ENCODE results near the gene MTM1. TPM values are rescaled to one million over a fixed set of nuclear protein-coding genes. Genes with fewer than 3 reads are reported as not detected.
A peak's percentile ranks its signal among the peaks of the same experiment; 100 is the strongest.

MTM1 gene
- polyA plus RNA-seq, 1 of the 3 experiments (the other 2 are of a cell fraction): 2.7 TPM

DNA sequence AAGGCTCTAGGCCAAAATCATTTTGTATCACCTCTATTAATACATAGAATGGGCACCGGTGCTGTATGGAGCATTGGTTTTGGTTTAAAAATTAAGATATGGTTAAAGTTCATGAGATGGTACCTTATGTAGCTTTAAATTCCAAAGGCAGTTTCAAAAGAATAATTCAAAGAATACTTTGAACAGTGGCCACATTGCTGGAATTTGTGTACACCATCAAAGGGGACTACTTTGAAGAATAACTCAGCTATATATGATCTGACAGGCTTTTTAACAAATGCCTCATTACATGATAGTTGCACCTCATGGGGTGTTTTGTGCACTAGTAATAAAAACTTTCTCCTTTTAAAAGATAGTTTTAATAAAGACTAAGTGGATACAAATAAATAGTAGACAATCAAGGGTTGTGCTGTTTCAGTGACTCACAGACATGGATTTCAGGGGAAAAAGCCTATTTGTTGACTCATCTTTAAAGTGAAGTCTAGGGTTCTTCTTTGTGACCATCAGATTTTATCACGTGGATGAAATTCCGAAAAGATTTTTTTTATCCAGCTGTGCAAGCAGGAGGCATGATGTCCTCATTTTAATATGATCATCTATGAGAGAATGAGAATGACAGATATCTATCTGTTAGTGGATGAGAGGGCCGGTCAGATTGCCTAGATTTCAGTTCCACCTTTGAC lies 12.8 kb downstream of the MTM1 start:
- CTCF ChIA-PET: interaction anchor here (1.4 to 1.5 kb wide), 2 partner anchors 8 to 12 kb away, joined by 3 to 4 read pairs; partner anchors contain the start of gene MTM1

More for the DNA sequence above, 12.8 kb downstream of the MTM1 start:
- no peaks in the 10 kb centered on the region for H3K4me1 ChIP-seq (ENCODE audit: control insufficient read depth in 1 of 2, insufficient read depth in 2 of 2, low read depth in 1 of 2, low read length in 1 of 2)
- H4K20me1 ChIP-seq (ENCODE audit: insufficient read depth): no peaks in the 10 kb centered on the region
- peak overlapping the region in 1 of 2 experiments; percentile 76; a peak in 2 of 4 replicates for H3K27ac ChIP-seq (ENCODE audit: low read depth in 2 of 2, low read length in 1 of 2)
- H3K79me2 ChIP-seq (ENCODE audit: insufficient read depth): peaks cover 34% of the 10 kb centered on the region
- H3K4me3 ChIP-seq (ENCODE audit: low read depth in 2 of 2, low read length in 1 of 2): no peak overlapping the region
- no peak for DNase-seq
- H3K4me2 ChIP-seq: no peak overlapping the region; the same call in 1 of the 2 replicates
- WGBS (ENCODE audit: low lambda C conversion rate): 24% methylated on average over 4 of the region's 4 CpGs
- TF ChIP-seq, protein P1, sequence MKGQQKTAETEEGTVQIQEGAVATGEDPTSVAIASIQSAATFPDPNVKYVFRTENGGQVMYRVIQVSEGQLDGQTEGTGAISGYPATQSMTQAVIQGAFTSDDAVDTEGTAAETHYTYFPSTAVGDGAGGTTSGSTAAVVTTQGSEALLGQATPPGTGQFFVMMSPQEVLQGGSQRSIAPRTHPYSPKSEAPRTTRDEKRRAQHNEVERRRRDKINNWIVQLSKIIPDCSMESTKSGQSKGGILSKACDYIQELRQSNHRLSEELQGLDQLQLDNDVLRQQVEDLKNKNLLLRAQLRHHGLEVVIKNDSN (IDR thresholded peaks at IDR 0.05; ENCODE audit: borderline replicate concordance, low read depth): peak; percentile 31; the same call in 1 of the 2 replicates
- TF ChIP-seq USF2 (IDR thresholded peaks at IDR 0.05; ENCODE audit: borderline replicate concordance, low read depth, low read length) (no peak), CHD2 (IDR thresholded peaks at IDR 0.05; ENCODE audit: low read length, partially characterized antibody) (no peak), MAX (IDR thresholded peaks at IDR 0.05; ENCODE audit: low read depth) (peak; percentile 25; the same call in 1 of the 2 replicates), TCF12 (IDR thresholded peaks at IDR 0.05) (peak; percentile 56), JUND (IDR thresholded peaks at IDR 0.05) (peak; percentile 66), CTCF (IDR thresholded peaks at IDR 0.05) (no peak), FOSL2 (IDR thresholded peaks at IDR 0.05; ENCODE audit: borderline replicate concordance, low read depth) (peak; percentile 85), RAD21 (IDR thresholded peaks at IDR 0.05; ENCODE audit: low read length) (no peak), SIN3A (IDR thresholded peaks at IDR 0.05; ENCODE audit: borderline replicate concordance, low read depth, low read length) (no peak), MEF2A (IDR thresholded peaks at IDR 0.05; ENCODE audit: borderline replicate concordance, low read depth) (no peak), MXI1 (IDR thresholded peaks at IDR 0.05; ENCODE audit: low read depth, low read length) (no peak), RXRA (IDR thresholded peaks at IDR 0.05; ENCODE audit: borderline replicate concordance, low read depth) (no peak)
- TF ChIP-seq, protein P2, sequence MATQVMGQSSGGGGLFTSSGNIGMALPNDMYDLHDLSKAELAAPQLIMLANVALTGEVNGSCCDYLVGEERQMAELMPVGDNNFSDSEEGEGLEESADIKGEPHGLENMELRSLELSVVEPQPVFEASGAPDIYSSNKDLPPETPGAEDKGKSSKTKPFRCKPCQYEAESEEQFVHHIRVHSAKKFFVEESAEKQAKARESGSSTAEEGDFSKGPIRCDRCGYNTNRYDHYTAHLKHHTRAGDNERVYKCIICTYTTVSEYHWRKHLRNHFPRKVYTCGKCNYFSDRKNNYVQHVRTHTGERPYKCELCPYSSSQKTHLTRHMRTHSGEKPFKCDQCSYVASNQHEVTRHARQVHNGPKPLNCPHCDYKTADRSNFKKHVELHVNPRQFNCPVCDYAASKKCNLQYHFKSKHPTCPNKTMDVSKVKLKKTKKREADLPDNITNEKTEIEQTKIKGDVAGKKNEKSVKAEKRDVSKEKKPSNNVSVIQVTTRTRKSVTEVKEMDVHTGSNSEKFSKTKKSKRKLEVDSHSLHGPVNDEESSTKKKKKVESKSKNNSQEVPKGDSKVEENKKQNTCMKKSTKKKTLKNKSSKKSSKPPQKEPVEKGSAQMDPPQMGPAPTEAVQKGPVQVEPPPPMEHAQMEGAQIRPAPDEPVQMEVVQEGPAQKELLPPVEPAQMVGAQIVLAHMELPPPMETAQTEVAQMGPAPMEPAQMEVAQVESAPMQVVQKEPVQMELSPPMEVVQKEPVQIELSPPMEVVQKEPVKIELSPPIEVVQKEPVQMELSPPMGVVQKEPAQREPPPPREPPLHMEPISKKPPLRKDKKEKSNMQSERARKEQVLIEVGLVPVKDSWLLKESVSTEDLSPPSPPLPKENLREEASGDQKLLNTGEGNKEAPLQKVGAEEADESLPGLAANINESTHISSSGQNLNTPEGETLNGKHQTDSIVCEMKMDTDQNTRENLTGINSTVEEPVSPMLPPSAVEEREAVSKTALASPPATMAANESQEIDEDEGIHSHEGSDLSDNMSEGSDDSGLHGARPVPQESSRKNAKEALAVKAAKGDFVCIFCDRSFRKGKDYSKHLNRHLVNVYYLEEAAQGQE (IDR thresholded peaks at IDR 0.05; ENCODE audit: low read depth, low read length): no peak
- TF ChIP-seq, protein P3, sequence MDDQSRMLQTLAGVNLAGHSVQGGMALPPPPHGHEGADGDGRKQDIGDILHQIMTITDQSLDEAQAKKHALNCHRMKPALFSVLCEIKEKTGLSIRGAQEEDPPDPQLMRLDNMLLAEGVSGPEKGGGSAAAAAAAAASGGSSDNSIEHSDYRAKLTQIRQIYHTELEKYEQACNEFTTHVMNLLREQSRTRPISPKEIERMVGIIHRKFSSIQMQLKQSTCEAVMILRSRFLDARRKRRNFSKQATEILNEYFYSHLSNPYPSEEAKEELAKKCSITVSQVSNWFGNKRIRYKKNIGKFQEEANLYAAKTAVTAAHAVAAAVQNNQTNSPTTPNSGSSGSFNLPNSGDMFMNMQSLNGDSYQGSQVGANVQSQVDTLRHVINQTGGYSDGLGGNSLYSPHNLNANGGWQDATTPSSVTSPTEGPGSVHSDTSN (IDR thresholded peaks at IDR 0.05): peak; percentile 49
- TF ChIP-seq, protein P4, sequence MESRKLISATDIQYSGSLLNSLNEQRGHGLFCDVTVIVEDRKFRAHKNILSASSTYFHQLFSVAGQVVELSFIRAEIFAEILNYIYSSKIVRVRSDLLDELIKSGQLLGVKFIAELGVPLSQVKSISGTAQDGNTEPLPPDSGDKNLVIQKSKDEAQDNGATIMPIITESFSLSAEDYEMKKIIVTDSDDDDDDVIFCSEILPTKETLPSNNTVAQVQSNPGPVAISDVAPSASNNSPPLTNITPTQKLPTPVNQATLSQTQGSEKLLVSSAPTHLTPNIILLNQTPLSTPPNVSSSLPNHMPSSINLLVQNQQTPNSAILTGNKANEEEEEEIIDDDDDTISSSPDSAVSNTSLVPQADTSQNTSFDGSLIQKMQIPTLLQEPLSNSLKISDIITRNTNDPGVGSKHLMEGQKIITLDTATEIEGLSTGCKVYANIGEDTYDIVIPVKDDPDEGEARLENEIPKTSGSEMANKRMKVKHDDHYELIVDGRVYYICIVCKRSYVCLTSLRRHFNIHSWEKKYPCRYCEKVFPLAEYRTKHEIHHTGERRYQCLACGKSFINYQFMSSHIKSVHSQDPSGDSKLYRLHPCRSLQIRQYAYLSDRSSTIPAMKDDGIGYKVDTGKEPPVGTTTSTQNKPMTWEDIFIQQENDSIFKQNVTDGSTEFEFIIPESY (IDR thresholded peaks at IDR 0.05; ENCODE audit: borderline replicate concordance, low read depth): no peak
- no peaks in the 10 kb centered on the region for H3K9me3 ChIP-seq
- H3K9ac ChIP-seq: no peak overlapping the region
- peaks cover 0 to 3% of the 10 kb centered on the region in 2 experiments for H3K36me3 ChIP-seq (replicated peaks in 1 of 2; ENCODE audit: control insufficient read depth in 1 of 2, insufficient read depth in 2 of 2, low read length in 1 of 2)
- H3K9me2 ChIP-seq: no peaks in the 10 kb centered on the region
- no peaks in the 10 kb centered on the region for H3K27me3 ChIP-seq (ENCODE audit: insufficient read depth)
- no peak overlapping the region for H2AFZ ChIP-seq (ENCODE audit: low read depth)
- POLR2A ChIA-PET: no interaction called here
- H3F3A ChIP-seq (replicated peaks; ENCODE audit: insufficient read depth): peaks cover 7% of the 10 kb centered on the region
